OCI-LY7 (cell line): ENCODE data around the gene ZBTB22. TPM values are rescaled to one million over a fixed set of nuclear protein-coding genes. Genes with fewer than 3 reads are reported as not detected.

Experiments
- BruUV-seq: library from RNA; stranded (reverse); fragments of 400-500 nt; replicated peaks from 2 replicates; lab custom pipeline; 2021; lab: Mats Ljungman, UMichigan
- CTCF ChIA-PET: fragments of 300-600 bp; sonication (Branson Sonifier 250); formaldehyde crosslinking; loops from one replicate; lab custom pipeline; 2022; ENCODE audit warnings: antibody characterized with exemption; ENCODE audit not compliant: unreplicated experiment; lab: Charles Lee
- POLR2A ChIA-PET: fragments of 300-600 bp; sonication (Branson Sonifier 250); formaldehyde crosslinking; loops from one replicate; lab custom pipeline; 2022; ENCODE audit warnings: antibody characterized with exemption; lab: Charles Lee
- DNase-seq: peaks from one replicate; pipeline ENCODE4 v3.0.0-alpha.2; 2015; ENCODE audit warnings: low spot score
- H2AFZ ChIP-seq: fragments of 200-600 bp; sonication (generic), shearing (Covaris generic); 2 replicates; pipeline ENCODE4 v1.6.1; 2014; ENCODE audit warnings: mild to moderate bottlenecking, antibody characterized with exemption, low read length, moderate library complexity
- H3K27ac ChIP-seq: fragments of 200-600 bp; sonication (generic); 2 replicates; pipeline ENCODE4 v1.5.1; 2014; ENCODE audit warnings: mixed run types, low read depth, mild to moderate bottlenecking, moderate library complexity, low read length, inconsistent platforms; ENCODE audit not compliant: poor library complexity, severe bottlenecking
- H3K36me3 ChIP-seq: fragments of 200-600 bp; sonication (generic); 2 replicates; pipeline ENCODE4 v1.6.1; 2014; ENCODE audit warnings: mild to moderate bottlenecking, antibody characterized with exemption, low read length, moderate library complexity, mixed read lengths; ENCODE audit not compliant: insufficient read depth
- H3K4me1 ChIP-seq: fragments of 200-600 bp; sonication (generic); 2 replicates; pipeline ENCODE4 v1.5.1; 2014; ENCODE audit warnings: mild to moderate bottlenecking, low read length; ENCODE audit not compliant: insufficient read depth, poor library complexity, severe bottlenecking
- H3K4me2 ChIP-seq: fragments of 200-600 bp; sonication (generic); 2 replicates; pipeline ENCODE4 v1.6.1; 2014; ENCODE audit warnings: mild to moderate bottlenecking, low read length
- H3K4me3 ChIP-seq: fragments of 200-600 bp; sonication (generic); 2 replicates; pipeline ENCODE4 v1.5.1; 2014; ENCODE audit warnings: mild to moderate bottlenecking, low read depth, low read length; ENCODE audit not compliant: poor library complexity, severe bottlenecking
- H3K79me2 ChIP-seq: fragments of 200-600 bp; sonication (generic); 2 replicates; pipeline ENCODE4 v1.6.1; 2016; ENCODE audit warnings: low read depth, mild to moderate bottlenecking, low read length, moderate library complexity, mixed read lengths; ENCODE audit not compliant: insufficient read depth
- H3K9me2 ChIP-seq: fragments of 200-600 bp; sonication (generic); 2 replicates; pipeline ENCODE4 v1.6.1; 2016; ENCODE audit warnings: mild to moderate bottlenecking, low read length, mixed read lengths; ENCODE audit not compliant: insufficient read depth
- H3K9me3 ChIP-seq: fragments of 200-600 bp; sonication (generic); 2 replicates; pipeline ENCODE4 v1.6.1; 2014; ENCODE audit warnings: mild to moderate bottlenecking, mixed run types, low read length, mixed read lengths
- H4K20me1 ChIP-seq: fragments of 200-600 bp; sonication (generic); 2 replicates; pipeline ENCODE4 v1.6.1; 2014; ENCODE audit warnings: mild to moderate bottlenecking, antibody characterized with exemption, low read length, moderate library complexity, mixed read lengths; ENCODE audit not compliant: insufficient read depth
- CTCF ChIP-seq: fragments of 200-600 bp; sonication (generic); conservative IDR thresholded peaks from 2 replicates; pipeline ENCODE4 v1.5.1; 2014; ENCODE audit warnings: mild to moderate bottlenecking, antibody characterized with exemption, low read length, moderate library complexity, mixed read lengths
- EZH2phosphoT487 ChIP-seq: fragments of 200-600 bp; sonication (generic); IDR thresholded peaks from 2 replicates; pipeline ENCODE4 v1.6.1; 2018; ENCODE audit warnings: low read depth, borderline replicate concordance, mild to moderate bottlenecking, mixed run types, antibody characterized with exemption, low read length, moderate library complexity, mixed read lengths
- intact Hi-C: fragments of 100-400 bp; cut with micrococcal nuclease; formaldehyde crosslinking; loops from one replicate; pipeline ENCODE4 v1.10.0; 2022; ENCODE audit not compliant: unreplicated experiment
- total RNA-seq, 2 experiments: library from RNA; depleted of rRNA in 1 of 2; stranded (reverse); fragments of >200 nt in 1 of 2; shearing (Covaris generic) in 1 of 2; gene quantifications; 2 replicates each; pipeline ENCODE4 v1.2.3, GENCODE V29; 2014 to 2022

The ZBTB22 gene
- total RNA-seq, 2 experiments from 2014 or later: 14.1 to 21.6 TPM

GRCh38 chr6:33299237-33299944 is 18.2 kb downstream of the ZBTB22 start:
- peak; percentile 96 for DNase-seq
- CTCF ChIA-PET: interaction anchor here (0.5 to 1.2 kb wide), 4 partner anchors 10 to 91 kb away, joined by 3 to 12 read pairs (median 4); partner anchors contain the start of genes B3GALT4, PFDN6, RING1 and WDR46
- BruUV-seq: TSS peak; percentile 90
- H4K20me1 ChIP-seq: no peaks in the 10 kb centered on the region
- H2AFZ ChIP-seq: peak overlapping the region; percentile 56; the same call in 1 of the 2 replicates
- peak overlapping the region; percentile 83 for H3K4me3 ChIP-seq
- peaks cover 59% of the 10 kb centered on the region for H3K36me3 ChIP-seq
- H3K9me3 ChIP-seq: no peaks in the 10 kb centered on the region
- POLR2A ChIA-PET: interaction anchor here (0.8 to 2.6 kb wide), 7 partner anchors 10 to 50 kb away, joined by 3 to 14 read pairs (median 8); partner anchors contain the start of genes PFDN6, RPS18, VPS52 and WDR46
- H3K27ac ChIP-seq: peak overlapping the region; percentile 93
- no peaks in the 10 kb centered on the region for H3K9me2 ChIP-seq
- intact Hi-C loops: loop anchor here (1.0 to 5.0 kb wide), 5 partner anchors 15 to 127 kb away; partner anchors contain the start of genes KIFC1 and TAPBP
- TF ChIP-seq CTCF (peak; percentile 78), EZH2phosphoT487 (no peak)
- peaks cover 21% of the 10 kb centered on the region for H3K4me1 ChIP-seq
- peaks cover 5% of the 10 kb centered on the region; the same call in 1 of the 2 replicates for H3K79me2 ChIP-seq
- H3K4me2 ChIP-seq: peak overlapping the region; percentile 85

- peaks cover 59% of the 10 kb centered on the region for H3K36me3 ChIP-seq
- POLR2A ChIA-PET: interaction anchor here (0.9 to 2.6 kb wide), 6 partner anchors 9 to 50 kb away, joined by 3 to 14 read pairs (median 8); partner anchors contain the start of genes PFDN6, RPS18, VPS52 and WDR46
Measured at GRCh38 chr6:33298773-33299236, 18.7 kb downstream of the ZBTB22 start, which contains the start of gene RGL2. Gene RGL2, minus strand, starts transcription at chr6:33298942. Its CDS starts 332 bp downstream, at chr6:33298610.

More at GRCh38 chr6:33298773-33299236, 18.7 kb downstream of the ZBTB22 start, which contains the start of gene RGL2:
- TF ChIP-seq EZH2phosphoT487 (no peak), CTCF (no peak)
- CTCF ChIA-PET: interaction anchor here (0.7 to 1.2 kb wide), 3 partner anchors 10 to 27 kb away, joined by 3 to 12 read pairs (median 4); partner anchors contain the start of genes B3GALT4 and WDR46
- intact Hi-C loops: loop anchor here (1.0 to 5.0 kb wide), 5 partner anchors 15 to 127 kb away; partner anchors contain the start of genes KIFC1 and TAPBP
- H3K4me3 ChIP-seq: peak within 1 kb of the TSS; percentile 83
- H3K4me2 ChIP-seq: peak within 1 kb of the TSS; percentile 85
- DNase-seq: peak; percentile 79
- no peaks in the 10 kb centered on the region for H4K20me1 ChIP-seq
- H3K4me1 ChIP-seq: peaks cover 21% of the 10 kb centered on the region
- no peaks in the 10 kb centered on the region for H3K9me3 ChIP-seq
- no peaks in the 10 kb centered on the region for H3K9me2 ChIP-seq
- H2AFZ ChIP-seq: peak within 1 kb of the TSS; percentile 56; the same call in 1 of the 2 replicates
- no TSS peak for BruUV-seq
- H3K27ac ChIP-seq: peak within 1 kb of the TSS; percentile 93
- peaks cover 5% of the 10 kb centered on the region; the same call in 1 of the 2 replicates for H3K79me2 ChIP-seq
